ENCODE data around the gene KIAA0513. TPM values are rescaled to one million over a fixed set of nuclear protein-coding genes. Genes with fewer than 3 reads are reported as not detected.

KIAA0513 gene
- total RNA-seq, 1 experiment from 2014 or later = 8.9 TPM

- no peak for DNase-seq (ENCODE audit: low spot score)
Measured at GRCh38 chr16:85088570-85089199, 61.1 kb downstream of the KIAA0513 start.

GRCh38 chr16:85089525-85089924, 61.9 kb downstream of the KIAA0513 start:
- no peak for DNase-seq (ENCODE audit: low spot score)

GRCh38 chr16:85090181-85090580, 62.6 kb downstream of the KIAA0513 start:
- no peak for DNase-seq (ENCODE audit: low spot score)

GRCh38 chr16:85090873-85091521, 63.4 kb downstream of the KIAA0513 start:
- no peak for DNase-seq (ENCODE audit: low spot score)

- DNase-seq (ENCODE audit: low spot score) = no peak
Measured at GRCh38 chr16:85091522-85091910, 63.9 kb downstream of the KIAA0513 start.

GRCh38 chr16:85092309-85092708, 64.7 kb downstream of the KIAA0513 start:
- DNase-seq (ENCODE audit: low spot score) = no peak

- DNase-seq (ENCODE audit: low spot score) = no peak
Measured at GRCh38 chr16:85092851-85093250, 65.3 kb downstream of the KIAA0513 start.

GRCh38 chr16:85093705-85094104, 66.1 kb downstream of the KIAA0513 start:
- no peak for DNase-seq (ENCODE audit: low spot score)

- DNase-seq (ENCODE audit: low spot score) = no peak
Measured at GRCh38 chr16:85094176-85094805, 66.7 kb downstream of the KIAA0513 start.

- no peak for DNase-seq (ENCODE audit: low spot score)
Measured at GRCh38 chr16:85094812-85095211, 67.2 kb downstream of the KIAA0513 start.

- no peak for DNase-seq (ENCODE audit: low spot score)
Measured at GRCh38 chr16:85096921-85097320, 69.3 kb downstream of the KIAA0513 start.

- no peak for DNase-seq (ENCODE audit: low spot score)
Measured at GRCh38 chr16:85098565-85098964, 71.0 kb downstream of the KIAA0513 start.

- DNase-seq (ENCODE audit: low spot score) = no peak
Measured at GRCh38 chr16:85100265-85100664, 72.7 kb downstream of the KIAA0513 start.

GRCh38 chr16:85101956-85102630, 74.5 kb downstream of the KIAA0513 start:
- DNase-seq (ENCODE audit: low spot score) = no peak

- DNase-seq (ENCODE audit: low spot score) = no peak
Measured at GRCh38 chr16:85103114-85104079, 75.8 kb downstream of the KIAA0513 start.

- DNase-seq (ENCODE audit: low spot score) = no peak
Measured at GRCh38 chr16:85104147-85104546, 76.6 kb downstream of the KIAA0513 start.

GRCh38 chr16:85104821-85105391, 77.3 kb downstream of the KIAA0513 start:
- DNase-seq (ENCODE audit: low spot score) = no peak

GRCh38 chr16:85105475-85105874, 77.9 kb downstream of the KIAA0513 start:
- no peak for DNase-seq (ENCODE audit: low spot score)

- no peak for DNase-seq (ENCODE audit: low spot score)
Measured at GRCh38 chr16:85107083-85107482, 79.5 kb downstream of the KIAA0513 start.

- no peak for DNase-seq (ENCODE audit: low spot score)
Measured at GRCh38 chr16:85107532-85107931, 79.9 kb downstream of the KIAA0513 start.

- DNase-seq (ENCODE audit: low spot score) = no peak
Measured at GRCh38 chr16:85110105-85110504, 82.5 kb downstream of the KIAA0513 start.
